Liver (tissue), 9 donors: Measurements from ENCODE around the gene SNAP25. TPM values are rescaled to one million over a fixed set of nuclear protein-coding genes. Genes with fewer than 3 reads are reported as not detected.

Experiments
- DNase-seq: peaks from one replicate; pipeline ENCODE4 v3.0.0-alpha.2; 2017; ENCODE audit warnings: low spot score
- H3K27ac ChIP-seq, 2 donors: one replicate each; pipeline ENCODE4 v1.7.0; 2013; ENCODE audit warnings: inconsistent platforms in 2 of 2, low read length in 2 of 2, control low read depth in 1 of 2, low read depth in 1 of 2, mild to moderate bottlenecking in 1 of 2
- H3K27me3 ChIP-seq, 4 donors: one replicate each; pipeline versions ENCODE4 v1.6.1 to v1.7.0; 2013; ENCODE audit warnings: low read length in 3 of 4, inconsistent platforms in 1 of 4, mild to moderate bottlenecking in 1 of 4, moderate library complexity in 1 of 4; ENCODE audit not compliant: control insufficient read depth in 4 of 4, insufficient read depth in 4 of 4
- H3K36me3 ChIP-seq, 4 donors: one replicate each; pipeline versions ENCODE4 v1.6.1 to v1.7.0; 2013; ENCODE audit warnings: low read length in 3 of 4, mild to moderate bottlenecking in 3 of 4, low read depth in 1 of 4, moderate library complexity in 1 of 4; ENCODE audit not compliant: control insufficient read depth in 4 of 4, insufficient read depth in 3 of 4
- H3K4me1 ChIP-seq, 4 donors: one replicate each; pipeline versions ENCODE4 v1.6.1 to v1.7.0; 2013; ENCODE audit warnings: low read length in 3 of 4, mild to moderate bottlenecking in 3 of 4, moderate library complexity in 1 of 4; ENCODE audit not compliant: control insufficient read depth in 4 of 4, insufficient read depth in 4 of 4
- H3K4me3 ChIP-seq, 3 donors: one replicate each; pipeline versions ENCODE4 v1.6.1 to v1.7.0; 2013; ENCODE audit warnings: low read length in 3 of 3, control low read depth in 1 of 3, low read depth in 1 of 3, mild to moderate bottlenecking in 1 of 3
- H3K9ac ChIP-seq, 2 donors: one replicate each; pipeline ENCODE4 v1.7.0; 2013; ENCODE audit warnings: low read length in 2 of 2, mild to moderate bottlenecking in 2 of 2, moderate library complexity in 2 of 2, control low read depth in 1 of 2, low read depth in 1 of 2
- H3K9me3 ChIP-seq, 4 donors: one replicate each; pipeline versions ENCODE4 v1.6.1 to v1.7.0; 2013; ENCODE audit warnings: low read length in 3 of 4; ENCODE audit not compliant: control insufficient read depth in 4 of 4
- EGR1 ChIP-seq, 2 donors: IDR thresholded peaks; 2 replicates each; pipeline ENCODE4 v1.6.1; 2016 to 2018; ENCODE audit warnings: antibody characterized with exemption in 2 of 2, low read depth in 2 of 2
- FOXA1 ChIP-seq: IDR thresholded peaks from 2 replicates; pipeline ENCODE4 v1.6.1; 2016; ENCODE audit warnings: antibody characterized with exemption
- FOXA2 ChIP-seq: IDR thresholded peaks from 2 replicates; pipeline ENCODE4 v1.6.1; 2016; ENCODE audit warnings: antibody characterized with exemption
- GABPA ChIP-seq, 2 donors: IDR thresholded peaks in 1 of 2; conservative IDR thresholded peaks in 1 of 2; 2 replicates each; pipeline ENCODE4 v1.6.1; 2016; ENCODE audit warnings: antibody characterized with exemption in 2 of 2, mild to moderate bottlenecking in 1 of 2, moderate library complexity in 1 of 2
- HNF4A ChIP-seq, 2 donors: conservative IDR thresholded peaks; 2 replicates each; pipeline ENCODE4 v1.6.1; 2016; ENCODE audit warnings: antibody characterized with exemption in 2 of 2, mild to moderate bottlenecking in 2 of 2
- HNF4G ChIP-seq: IDR thresholded peaks from 2 replicates; pipeline ENCODE4 v1.6.1; 2016; ENCODE audit warnings: antibody characterized with exemption
- JUND ChIP-seq, 2 donors: IDR thresholded peaks; 2 replicates each; pipeline ENCODE4 v1.6.1; 2016; ENCODE audit warnings: antibody characterized with exemption in 2 of 2
- MAX ChIP-seq: IDR thresholded peaks from 2 replicates; pipeline ENCODE4 v1.6.1; 2016; ENCODE audit warnings: antibody characterized with exemption
- NR2F2 ChIP-seq: IDR thresholded peaks from 2 replicates; pipeline ENCODE4 v1.6.1; 2016; ENCODE audit warnings: antibody characterized with exemption
- RAD21 ChIP-seq, 2 donors: IDR thresholded peaks; 2 replicates each; pipeline ENCODE4 v1.6.1; 2016; ENCODE audit warnings: antibody characterized with exemption in 2 of 2, mild to moderate bottlenecking in 2 of 2
- RXRA ChIP-seq, 2 donors: IDR thresholded peaks; 2 replicates each; pipeline ENCODE4 v1.6.1; 2017 to 2018; ENCODE audit warnings: antibody characterized with exemption in 2 of 2, mild to moderate bottlenecking in 1 of 2
- SP1 ChIP-seq: IDR thresholded peaks from 2 replicates; pipeline ENCODE4 v1.6.1; 2018; ENCODE audit warnings: antibody characterized with exemption, mild to moderate bottlenecking
- TAF1 ChIP-seq: conservative IDR thresholded peaks from 2 replicates; pipeline ENCODE4 v1.6.1; 2016; ENCODE audit warnings: antibody characterized with exemption, mild to moderate bottlenecking
- YY1 ChIP-seq: IDR thresholded peaks from 2 replicates; pipeline ENCODE4 v1.6.1; 2016; ENCODE audit warnings: antibody characterized with exemption, mild to moderate bottlenecking
- WGBS: extraction: QIAGEN DNeasy Blood & Tissue Kit; methylation state at CpG from one replicate; pipeline ENCODE4 v1.1.7; 2013; 5-methylcytosine and 5-hydroxymethylcytosine counted together
- polyA plus RNA-seq, 2 donors: library from polyadenylated mRNA; stranded (reverse) in 1 of 2; unstranded in 1 of 2; fragments of 200-250 nt in 1 of 2; fragments of >200 nt in 1 of 2; fragmentation: Nextera tagmentation in 1 of 2; extraction: Ambion mirVana in 1 of 2; gene quantifications; one replicate each; pipeline versions ENCODE4 v1.2.1 to v1.2.3, GENCODE V29; 2013 to 2015
- total RNA-seq, 2 donors: library from RNA; depleted of rRNA; stranded (reverse); fragments of >200 nt; gene quantifications; one replicate each; pipeline ENCODE4 v1.2.3, GENCODE V29; 2014
- TF ChIP-seq, protein P1 (sequence below): IDR thresholded peaks from 2 replicates; pipeline ENCODE4 v1.6.1; 2016; ENCODE audit warnings: antibody characterized with exemption
- TF ChIP-seq, protein P2 (sequence below): fragments of 150-350 bp; IDR thresholded peaks from 2 replicates; pipeline ENCODE4 v1.5.1; 2017; ENCODE audit warnings: improper control_type of control experiment, low read depth, low read length; ENCODE audit not compliant: missing input control
- TF ChIP-seq, protein P3 (sequence below): IDR thresholded peaks from 2 replicates; pipeline ENCODE4 v1.6.1; 2016; ENCODE audit warnings: antibody characterized with exemption, mild to moderate bottlenecking
- TF ChIP-seq, protein P4 (sequence below): IDR thresholded peaks from 2 replicates; pipeline ENCODE4 v1.6.1; 2016; ENCODE audit warnings: antibody characterized with exemption
- donor health status: healthy.
- donor health status: healthy.
- donor health status: healthy.
- donor health status: healthy.
- donor health status: healthy.

SNAP25 gene
- total and polyA plus RNA-seq, 4 donors, result 0.32 to 2.7 (median 0.56) TPM

GRCh38 chr20:10247440-10247839 is 28.8 kb downstream of the SNAP25 start:
- 96% methylated on average over 3 of the region's 3 CpGs for WGBS
- no peak overlapping the region for H3K27ac ChIP-seq
- TF ChIP-seq, protein P1, sequence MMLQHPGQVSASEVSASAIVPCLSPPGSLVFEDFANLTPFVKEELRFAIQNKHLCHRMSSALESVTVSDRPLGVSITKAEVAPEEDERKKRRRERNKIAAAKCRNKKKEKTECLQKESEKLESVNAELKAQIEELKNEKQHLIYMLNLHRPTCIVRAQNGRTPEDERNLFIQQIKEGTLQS, result no peak
- TF ChIP-seq NR2F2 (no peak), HNF4G (no peak)

GRCh38 chr20:10249048-10249770 is 30.6 kb downstream of the SNAP25 start:
- Histone ChIP-seq H3K9me3 (no peaks in the 10 kb centered on the region), H3K4me3 (no peak overlapping the region), H3K9ac (no peak overlapping the region), H3K36me3 (no peaks in the 10 kb centered on the region), H3K27ac (no peak overlapping the region), H3K4me1 (no peaks in the 10 kb centered on the region), H3K27me3 (no peaks in the 10 kb centered on the region)
- TF ChIP-seq YY1, result no peak
- TF ChIP-seq, protein P1, result no peak
- TF ChIP-seq JUND (IDR thresholded peaks at IDR 0.05), result no peak
- TF ChIP-seq TAF1, result no peak
- TF ChIP-seq NR2F2, result no peak
- TF ChIP-seq MAX, result no peak
- no peak for TF ChIP-seq HNF4A (conservative IDR thresholded peaks at IDR 0.05)
- no peak for TF ChIP-seq RAD21 (IDR thresholded peaks at IDR 0.05)
- 60% methylated on average over 6 of the region's 6 CpGs for WGBS
- no peak for DNase-seq

More at GRCh38 chr20:10247440-10247839, 28.8 kb downstream of the SNAP25 start:
- H3K4me1 ChIP-seq, result no peaks in the 10 kb centered on the region
- H3K4me3 ChIP-seq, result no peak overlapping the region
- DNase-seq, result no peak
- no peaks in the 10 kb centered on the region for H3K36me3 ChIP-seq
- H3K27me3 ChIP-seq, result no peaks in the 10 kb centered on the region
- no peaks in the 10 kb centered on the region for H3K9me3 ChIP-seq
- no peak overlapping the region for H3K9ac ChIP-seq

- TF ChIP-seq HNF4G (no peak), YY1 (no peak), NR2F2 (no peak), EGR1 (IDR thresholded peaks at IDR 0.05; ENCODE audit: low read depth in 2 of 2) (no peak), FOXA1 (no peak), RAD21 (IDR thresholded peaks at IDR 0.05) (no peak), RXRA (IDR thresholded peaks at IDR 0.05) (no peak), MAX (no peak), GABPA (IDR thresholded peaks at IDR 0.05 in 1 of 2, conservative IDR thresholded peaks at IDR 0.05 in 1 of 2) (no peak), SP1 (no peak), FOXA2 (no peak), JUND (IDR thresholded peaks at IDR 0.05) (no peak), HNF4A (conservative IDR thresholded peaks at IDR 0.05) (no peak), TAF1 (no peak)
- TF ChIP-seq, protein P2, sequence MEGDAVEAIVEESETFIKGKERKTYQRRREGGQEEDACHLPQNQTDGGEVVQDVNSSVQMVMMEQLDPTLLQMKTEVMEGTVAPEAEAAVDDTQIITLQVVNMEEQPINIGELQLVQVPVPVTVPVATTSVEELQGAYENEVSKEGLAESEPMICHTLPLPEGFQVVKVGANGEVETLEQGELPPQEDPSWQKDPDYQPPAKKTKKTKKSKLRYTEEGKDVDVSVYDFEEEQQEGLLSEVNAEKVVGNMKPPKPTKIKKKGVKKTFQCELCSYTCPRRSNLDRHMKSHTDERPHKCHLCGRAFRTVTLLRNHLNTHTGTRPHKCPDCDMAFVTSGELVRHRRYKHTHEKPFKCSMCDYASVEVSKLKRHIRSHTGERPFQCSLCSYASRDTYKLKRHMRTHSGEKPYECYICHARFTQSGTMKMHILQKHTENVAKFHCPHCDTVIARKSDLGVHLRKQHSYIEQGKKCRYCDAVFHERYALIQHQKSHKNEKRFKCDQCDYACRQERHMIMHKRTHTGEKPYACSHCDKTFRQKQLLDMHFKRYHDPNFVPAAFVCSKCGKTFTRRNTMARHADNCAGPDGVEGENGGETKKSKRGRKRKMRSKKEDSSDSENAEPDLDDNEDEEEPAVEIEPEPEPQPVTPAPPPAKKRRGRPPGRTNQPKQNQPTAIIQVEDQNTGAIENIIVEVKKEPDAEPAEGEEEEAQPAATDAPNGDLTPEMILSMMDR, result no peak
- TF ChIP-seq, protein P3, sequence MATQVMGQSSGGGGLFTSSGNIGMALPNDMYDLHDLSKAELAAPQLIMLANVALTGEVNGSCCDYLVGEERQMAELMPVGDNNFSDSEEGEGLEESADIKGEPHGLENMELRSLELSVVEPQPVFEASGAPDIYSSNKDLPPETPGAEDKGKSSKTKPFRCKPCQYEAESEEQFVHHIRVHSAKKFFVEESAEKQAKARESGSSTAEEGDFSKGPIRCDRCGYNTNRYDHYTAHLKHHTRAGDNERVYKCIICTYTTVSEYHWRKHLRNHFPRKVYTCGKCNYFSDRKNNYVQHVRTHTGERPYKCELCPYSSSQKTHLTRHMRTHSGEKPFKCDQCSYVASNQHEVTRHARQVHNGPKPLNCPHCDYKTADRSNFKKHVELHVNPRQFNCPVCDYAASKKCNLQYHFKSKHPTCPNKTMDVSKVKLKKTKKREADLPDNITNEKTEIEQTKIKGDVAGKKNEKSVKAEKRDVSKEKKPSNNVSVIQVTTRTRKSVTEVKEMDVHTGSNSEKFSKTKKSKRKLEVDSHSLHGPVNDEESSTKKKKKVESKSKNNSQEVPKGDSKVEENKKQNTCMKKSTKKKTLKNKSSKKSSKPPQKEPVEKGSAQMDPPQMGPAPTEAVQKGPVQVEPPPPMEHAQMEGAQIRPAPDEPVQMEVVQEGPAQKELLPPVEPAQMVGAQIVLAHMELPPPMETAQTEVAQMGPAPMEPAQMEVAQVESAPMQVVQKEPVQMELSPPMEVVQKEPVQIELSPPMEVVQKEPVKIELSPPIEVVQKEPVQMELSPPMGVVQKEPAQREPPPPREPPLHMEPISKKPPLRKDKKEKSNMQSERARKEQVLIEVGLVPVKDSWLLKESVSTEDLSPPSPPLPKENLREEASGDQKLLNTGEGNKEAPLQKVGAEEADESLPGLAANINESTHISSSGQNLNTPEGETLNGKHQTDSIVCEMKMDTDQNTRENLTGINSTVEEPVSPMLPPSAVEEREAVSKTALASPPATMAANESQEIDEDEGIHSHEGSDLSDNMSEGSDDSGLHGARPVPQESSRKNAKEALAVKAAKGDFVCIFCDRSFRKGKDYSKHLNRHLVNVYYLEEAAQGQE, result no peak
- TF ChIP-seq, protein P1, result no peak
- TF ChIP-seq, protein P4, sequence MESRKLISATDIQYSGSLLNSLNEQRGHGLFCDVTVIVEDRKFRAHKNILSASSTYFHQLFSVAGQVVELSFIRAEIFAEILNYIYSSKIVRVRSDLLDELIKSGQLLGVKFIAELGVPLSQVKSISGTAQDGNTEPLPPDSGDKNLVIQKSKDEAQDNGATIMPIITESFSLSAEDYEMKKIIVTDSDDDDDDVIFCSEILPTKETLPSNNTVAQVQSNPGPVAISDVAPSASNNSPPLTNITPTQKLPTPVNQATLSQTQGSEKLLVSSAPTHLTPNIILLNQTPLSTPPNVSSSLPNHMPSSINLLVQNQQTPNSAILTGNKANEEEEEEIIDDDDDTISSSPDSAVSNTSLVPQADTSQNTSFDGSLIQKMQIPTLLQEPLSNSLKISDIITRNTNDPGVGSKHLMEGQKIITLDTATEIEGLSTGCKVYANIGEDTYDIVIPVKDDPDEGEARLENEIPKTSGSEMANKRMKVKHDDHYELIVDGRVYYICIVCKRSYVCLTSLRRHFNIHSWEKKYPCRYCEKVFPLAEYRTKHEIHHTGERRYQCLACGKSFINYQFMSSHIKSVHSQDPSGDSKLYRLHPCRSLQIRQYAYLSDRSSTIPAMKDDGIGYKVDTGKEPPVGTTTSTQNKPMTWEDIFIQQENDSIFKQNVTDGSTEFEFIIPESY, result no peak
- Histone ChIP-seq H3K9me3 (no peaks in the 10 kb centered on the region), H3K4me3 (no peak overlapping the region), H3K4me1 (no peaks in the 10 kb centered on the region), H3K36me3 (no peaks in the 10 kb centered on the region), H3K27me3 (no peaks in the 10 kb centered on the region), H3K27ac (no peak overlapping the region), H3K9ac (no peak overlapping the region)
- WGBS, result 86% methylated on average over 2 of the region's 2 CpGs
- no peak for DNase-seq
Observed at GRCh38 chr20:10249822-10250221, 31.2 kb downstream of the SNAP25 start.
